ENCODE measurements around the gene SPNS2. TPM values are rescaled to one million over a fixed set of nuclear protein-coding genes. Genes with fewer than 3 reads are reported as not detected.

SPNS2 gene
- total RNA-seq, 1 donor from 2014 or later: 30.0 TPM

DNA sequence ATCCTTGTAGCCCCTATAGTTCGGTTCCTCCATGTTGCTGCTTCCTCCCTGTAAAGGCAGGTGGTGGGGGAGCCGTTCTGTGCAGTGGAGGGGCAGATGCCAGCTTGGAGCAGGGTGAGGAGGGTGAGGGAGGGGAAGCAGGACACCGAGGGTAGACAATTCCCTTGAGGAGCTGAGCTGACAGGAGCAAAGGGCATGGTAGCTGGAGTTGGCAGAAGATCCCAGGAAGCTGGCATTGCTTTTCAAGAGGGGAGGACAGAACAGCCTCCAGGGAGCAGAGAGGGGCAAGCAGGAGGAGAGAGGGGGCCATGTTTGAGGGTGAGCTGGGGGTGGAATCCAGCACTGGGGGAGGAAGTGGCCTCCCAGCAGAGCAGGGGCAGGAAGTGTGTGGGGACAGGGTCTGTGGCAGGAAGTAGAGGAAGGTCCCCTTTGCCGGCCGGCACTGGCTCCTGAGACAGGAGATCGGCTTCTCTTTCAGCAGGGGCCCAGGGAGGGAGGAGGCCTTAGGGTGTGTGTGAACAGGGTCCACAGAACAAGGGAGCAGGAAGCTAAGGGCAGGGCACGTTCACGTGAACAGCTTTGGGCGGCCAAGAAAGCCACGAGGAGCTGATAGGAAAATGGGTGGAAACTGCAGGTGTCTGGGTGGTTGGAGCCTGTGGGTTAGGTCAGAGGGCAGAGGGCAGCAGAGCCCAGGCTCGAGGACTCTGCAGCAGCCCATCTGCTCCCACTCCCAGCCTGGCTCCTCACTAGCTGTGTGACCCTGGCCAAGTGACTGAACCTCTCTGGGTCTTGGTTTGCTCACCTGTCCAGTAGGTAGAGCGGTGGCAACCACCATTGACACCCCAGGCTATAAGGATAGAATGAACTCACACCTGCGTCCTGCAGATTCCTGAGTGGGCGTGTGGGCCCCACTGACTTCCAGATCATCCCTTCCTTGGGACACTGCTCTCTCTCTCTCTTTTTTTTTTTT is 17.5 kb upstream of the SPNS2 start:
- no peak for DNase-seq (ENCODE audit: low spot score)

DNA sequence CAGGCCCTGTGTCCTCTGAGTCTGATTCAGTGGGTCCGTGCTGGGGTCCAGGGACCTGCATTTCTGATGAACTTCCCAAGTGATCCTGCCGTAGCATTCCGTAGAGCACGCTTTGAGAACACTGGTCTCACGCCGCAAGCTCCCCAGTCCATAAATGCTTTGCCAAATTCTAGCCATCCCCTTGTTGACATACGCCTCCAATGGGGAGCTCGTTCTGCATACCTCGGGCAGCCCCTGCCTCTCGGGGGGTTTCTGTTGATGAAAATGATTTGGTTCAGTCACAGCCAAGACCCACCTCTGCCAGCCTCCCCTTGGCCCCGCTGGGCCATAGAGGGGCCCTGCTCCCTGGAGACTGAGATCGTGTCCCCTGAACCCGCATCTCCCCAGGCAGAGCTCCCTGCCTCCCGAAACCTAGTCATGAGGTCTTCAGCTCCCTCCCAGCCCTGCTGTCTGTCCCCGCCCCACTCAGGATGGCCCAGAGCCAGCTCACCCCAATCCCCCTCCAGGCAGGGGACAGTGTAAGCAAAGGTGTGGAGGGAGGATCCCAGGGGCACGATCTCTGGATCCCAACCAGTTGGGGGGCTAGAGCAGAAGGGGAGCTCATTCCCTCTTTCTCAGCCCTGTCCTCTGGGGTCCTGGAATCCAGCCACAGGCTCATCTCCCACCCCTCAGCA is 16.2 kb upstream of the SPNS2 start:
- DNase-seq (ENCODE audit: low spot score): no peak

DNA sequence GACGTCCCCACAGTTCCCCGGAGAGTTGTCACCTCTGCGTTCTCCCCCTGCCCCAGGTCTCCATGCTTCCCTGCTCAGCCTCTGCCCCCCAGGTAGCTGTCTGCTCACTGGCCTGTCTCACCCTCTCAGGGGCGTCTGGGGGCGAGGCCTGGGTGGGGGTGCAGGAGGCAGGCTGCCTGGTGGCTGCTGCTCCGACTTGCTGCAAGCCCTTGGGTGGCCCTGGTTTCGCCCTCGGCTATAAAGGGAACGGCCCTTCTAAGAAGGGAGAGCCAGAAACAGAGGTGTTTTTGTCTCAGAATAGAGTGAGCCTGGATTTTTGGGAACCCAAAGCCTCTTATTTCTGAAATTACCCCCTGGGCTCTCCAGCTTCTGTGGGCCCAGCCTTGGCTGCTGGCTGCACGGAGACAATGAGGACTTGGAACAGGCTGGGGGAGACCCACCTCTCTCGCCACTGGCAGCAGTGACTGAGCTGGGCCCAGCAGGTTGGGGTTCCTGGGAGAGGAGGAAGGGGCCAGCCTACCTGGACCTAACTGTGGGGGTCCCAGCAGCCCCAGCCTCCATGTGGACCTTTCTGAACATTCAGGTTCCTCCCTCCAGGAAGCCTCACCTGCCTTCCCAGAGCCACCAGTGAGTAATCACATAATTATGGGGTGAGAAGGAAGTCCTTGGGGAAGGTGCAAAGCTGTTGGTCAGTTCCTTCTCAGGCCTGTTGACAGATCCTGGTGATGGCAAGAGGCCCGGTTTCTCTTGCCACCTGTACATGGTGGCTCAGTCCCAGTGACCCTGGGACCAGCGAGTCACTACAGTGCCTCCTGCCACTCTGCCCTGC is 15.5 kb upstream of the SPNS2 start:
- DNase-seq (ENCODE audit: low spot score): no peak

DNA sequence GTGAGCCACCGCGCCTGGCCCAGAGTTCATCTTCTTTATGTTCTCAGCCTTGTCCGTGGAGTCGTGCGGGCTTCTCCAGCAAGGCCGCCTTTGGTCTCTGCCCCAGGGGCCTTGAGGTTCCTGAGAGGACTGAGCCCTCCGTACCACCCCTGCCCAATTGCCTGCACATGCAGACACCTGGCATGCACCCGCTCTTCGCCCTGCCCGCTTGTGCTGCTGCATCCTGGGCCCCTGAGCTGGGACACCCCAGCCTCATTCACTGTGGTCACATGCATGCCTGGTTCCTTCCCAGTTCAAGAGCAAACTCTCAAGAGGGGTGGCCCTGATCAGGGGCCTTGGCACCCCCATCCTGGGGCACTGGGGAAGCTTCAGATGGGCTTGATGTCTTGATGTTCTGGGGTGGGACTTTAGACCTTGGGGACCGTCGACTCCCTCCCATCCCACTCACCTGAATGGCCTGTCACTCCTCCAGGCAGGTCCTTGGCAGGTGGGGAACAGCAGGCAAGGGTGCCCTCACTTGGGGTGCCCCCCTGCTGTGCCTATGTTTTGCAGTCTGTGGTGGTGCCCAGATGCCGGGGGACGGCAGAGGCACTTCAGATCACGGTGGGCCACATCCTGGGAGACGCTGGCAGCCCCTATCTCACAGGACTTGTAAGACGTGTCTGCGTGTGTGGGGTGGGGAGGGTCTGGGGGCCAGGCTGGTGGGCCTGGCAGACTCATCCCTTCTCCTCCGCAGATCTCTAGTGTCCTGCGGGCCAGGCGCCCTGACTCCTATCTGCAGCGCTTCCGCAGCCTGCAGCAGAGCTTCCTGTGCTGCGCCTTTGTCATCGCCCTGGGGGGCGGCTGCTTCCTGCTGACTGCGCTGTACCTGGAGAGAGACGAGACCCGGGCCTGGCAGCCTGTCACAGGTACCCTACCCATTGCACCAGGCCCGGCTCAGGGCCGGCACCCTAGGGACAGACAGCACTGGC is 12.7 kb upstream of the SPNS2 start:
- no peak for DNase-seq (ENCODE audit: low spot score)

DNA sequence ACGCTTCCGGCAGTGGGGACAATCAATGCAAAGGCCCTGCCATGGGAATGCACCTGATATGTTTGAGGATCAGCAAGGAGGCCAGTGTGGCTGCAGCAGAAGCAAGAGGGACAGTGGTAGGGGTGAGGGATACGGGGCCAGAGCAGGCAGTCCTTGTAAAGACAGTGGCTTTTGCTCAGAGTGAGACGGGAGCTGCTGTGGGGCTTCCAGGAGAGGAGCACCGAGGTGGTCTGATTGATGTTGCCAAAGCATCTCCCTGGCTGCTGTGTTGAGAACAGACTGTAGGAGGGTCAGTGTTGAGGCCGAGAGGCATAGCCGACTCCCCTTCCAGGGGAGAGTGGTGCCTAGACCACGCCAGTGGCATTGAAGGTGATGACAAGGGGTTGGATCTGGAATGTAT is 11.4 kb upstream of the SPNS2 start:
- DNase-seq (ENCODE audit: low spot score): no peak

DNA sequence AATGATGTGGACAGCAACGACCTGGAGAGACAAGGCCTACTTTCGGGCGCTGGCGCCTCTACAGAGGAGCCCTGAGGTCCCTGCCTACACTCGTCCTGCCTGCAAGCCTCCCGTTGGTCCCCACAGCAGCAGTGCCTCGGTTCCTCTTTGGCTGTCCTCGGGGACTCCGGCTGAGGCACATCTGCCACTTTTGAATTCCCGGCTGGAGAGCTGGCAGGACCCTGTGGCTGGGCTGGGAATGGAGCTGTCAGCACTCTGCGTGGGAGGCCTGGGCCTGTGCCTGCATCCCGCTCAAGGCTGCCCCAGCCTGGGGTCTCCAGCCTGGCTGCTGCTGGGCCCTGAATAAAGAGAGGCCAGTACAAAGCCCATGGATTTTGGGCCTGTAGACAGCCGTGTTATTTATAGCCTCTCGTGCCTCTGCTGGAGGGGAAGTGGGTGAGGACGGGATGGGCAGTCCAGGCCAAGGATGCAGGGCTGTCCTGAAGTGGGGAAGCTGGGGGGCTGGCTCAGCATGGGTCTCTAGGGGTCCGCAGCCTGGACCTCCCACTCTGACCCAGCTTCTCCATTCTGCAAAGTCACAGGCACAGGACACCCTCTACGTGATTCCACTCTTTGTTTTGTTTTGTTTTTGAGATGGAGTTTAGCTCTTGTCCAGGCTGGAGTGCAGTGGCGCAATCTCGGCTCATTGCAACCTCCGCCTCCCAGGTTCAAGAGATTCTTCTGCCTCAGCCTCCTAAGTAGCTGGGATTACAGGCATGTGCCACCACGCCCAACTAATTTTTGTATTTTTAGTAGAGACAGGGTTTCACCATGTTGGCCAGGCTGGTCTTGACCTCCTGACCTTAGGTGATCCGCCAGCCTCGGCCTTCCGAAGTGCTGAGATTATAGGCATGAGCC is 10.6 kb upstream of the SPNS2 start:
- no peak for DNase-seq (ENCODE audit: low spot score)

DNA sequence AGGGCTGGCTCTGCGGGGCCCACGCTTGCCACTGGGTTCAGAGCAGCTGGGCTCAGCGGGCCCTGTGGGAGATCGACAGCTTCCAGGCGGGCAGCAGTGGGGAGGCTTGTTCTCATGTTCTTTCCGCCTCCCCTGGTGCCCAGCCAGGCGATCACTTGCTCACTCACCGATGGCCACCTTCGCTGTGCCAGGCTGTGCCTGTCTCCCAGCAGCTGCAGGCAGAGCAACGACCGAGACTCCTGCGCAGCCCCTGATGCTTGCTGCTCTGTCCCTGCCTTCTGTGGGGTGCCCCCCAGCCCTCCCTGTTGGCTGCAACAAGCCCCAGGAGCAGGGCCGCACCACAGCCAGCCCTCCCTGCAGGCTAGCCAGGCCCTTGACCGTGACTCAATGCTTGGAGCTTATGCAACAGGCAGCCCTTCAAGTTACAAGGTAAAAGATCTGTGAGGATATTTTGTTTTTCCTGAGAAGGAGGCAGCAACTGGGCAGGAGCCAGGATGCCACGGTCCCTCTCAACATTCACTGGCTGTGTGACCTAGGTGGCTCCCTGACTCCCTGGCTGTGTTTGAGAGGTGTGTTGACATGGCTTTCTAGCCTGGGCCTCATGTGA is 9.6 kb upstream of the SPNS2 start:
- no peak for DNase-seq (ENCODE audit: low spot score)

DNA sequence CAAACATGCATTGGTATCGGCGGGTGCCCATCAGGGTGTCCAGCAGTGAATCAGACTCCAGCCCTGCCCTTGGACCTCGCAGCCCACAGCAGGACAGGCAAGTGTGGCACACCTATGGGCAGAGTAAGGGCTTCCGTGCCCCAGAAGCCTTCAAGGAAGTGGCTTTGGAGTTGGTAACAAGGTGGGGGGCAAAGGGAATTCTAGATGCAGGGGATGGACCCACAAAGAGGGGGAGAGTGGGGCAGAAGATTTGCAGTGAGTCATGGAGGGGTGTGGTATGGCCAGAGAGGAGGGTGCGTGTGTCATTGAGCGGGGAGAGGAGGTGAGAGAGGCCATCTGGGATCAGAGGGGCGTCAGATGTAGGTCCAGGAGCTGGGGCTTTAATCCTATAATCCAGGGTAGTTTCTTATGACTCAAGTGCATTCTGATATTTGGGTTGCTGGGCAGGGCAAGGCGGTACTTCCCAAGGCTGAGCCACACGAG is 8.5 kb upstream of the SPNS2 start:
- no peak for DNase-seq (ENCODE audit: low spot score)

DNA sequence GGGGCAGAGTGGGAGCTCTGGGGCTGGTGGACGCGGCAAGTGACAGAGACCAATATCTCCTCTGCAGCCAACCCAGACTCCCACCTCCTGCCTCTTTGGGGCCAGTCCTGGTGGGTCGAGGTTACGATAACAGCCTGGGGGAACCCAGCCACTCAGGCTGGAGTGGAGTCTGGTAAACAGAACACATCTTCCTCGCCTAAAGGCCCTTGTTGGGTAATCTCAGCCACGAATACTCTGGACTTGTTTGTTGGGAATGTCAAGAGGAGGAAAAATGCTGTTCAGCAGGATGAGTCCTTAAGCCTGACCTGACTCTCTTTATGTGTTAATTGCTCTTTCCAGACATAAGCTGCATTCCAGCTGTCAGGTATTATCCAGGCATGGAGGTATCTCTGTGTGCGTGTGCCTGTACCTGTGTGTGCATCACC is 8.0 kb upstream of the SPNS2 start:
- DNase-seq (ENCODE audit: low spot score): no peak

DNA sequence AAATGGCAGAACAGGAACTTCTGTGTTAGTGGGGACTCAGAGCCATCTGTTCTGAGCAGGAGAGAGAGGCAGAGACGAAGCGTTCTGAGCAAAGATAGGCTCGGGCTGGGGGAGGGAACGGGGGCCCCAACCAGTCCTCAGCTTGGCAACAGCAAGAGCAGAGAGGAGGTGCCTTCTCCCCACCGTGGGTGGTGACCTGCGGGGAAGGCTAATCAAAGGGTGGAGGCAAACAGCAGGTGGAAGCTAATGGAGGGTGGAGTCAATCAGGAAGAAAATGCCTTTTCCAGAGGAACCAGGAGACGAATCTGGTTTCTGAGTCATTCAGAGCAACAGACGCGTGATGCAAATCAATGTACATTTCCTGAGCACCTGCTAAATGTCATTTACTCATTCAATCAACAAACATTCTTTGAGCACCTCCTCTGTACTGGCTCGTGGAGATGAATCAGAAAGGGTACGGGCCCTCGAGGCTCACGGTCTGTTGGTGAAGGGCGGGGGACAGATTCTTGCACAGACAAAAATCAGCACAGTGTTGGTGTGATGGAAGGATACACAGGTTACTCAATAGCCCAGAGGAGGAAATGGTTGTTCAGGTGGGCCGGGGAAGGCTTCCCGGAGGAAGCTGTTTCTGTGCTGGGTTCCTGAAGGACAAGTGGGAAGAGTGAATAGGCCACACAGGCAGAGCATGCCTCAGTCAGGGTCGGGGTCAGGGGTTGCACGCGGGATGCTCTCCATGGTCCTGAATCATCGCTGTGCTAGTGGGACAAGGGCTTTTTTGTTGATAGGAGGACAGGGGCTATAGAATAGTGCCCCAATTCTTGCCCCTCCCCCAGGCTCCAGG is 5.7 kb upstream of the SPNS2 start:
- DNase-seq (ENCODE audit: low spot score): no peak

DNA sequence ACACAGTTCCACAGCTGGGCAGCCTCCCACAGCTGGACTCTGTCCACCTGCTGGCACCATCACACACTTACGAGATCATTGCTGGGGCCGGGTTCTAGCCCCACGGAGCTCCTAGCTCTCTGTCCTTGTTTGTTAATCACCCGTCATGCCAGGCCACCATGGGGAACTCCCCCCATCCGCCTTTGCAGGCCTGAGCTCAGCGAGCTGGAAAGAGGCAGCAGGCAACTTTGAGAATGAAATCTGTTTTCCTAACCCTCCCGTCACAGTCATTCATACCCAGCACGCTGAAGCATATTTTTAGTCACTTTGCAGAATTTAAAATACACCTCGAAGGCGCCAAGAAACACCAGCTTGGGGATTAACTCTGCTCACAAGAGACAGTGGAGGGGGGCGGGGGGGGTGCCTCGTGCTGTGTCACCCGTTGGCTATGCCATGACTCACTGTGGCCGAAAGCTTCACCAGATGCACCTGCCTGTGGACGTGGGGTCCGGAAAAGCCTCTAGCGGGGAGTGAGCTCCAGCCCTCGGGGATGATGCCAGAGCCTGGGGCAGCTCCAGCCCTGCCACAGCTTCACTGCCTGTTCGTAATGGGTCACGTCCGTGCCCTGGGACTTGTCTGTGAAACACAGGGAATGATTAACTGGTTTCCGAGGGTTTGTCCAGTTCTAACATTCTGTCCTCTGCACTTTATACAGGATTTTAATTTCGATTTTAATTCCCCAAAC is 1.4 kb upstream of the SPNS2 start:
- no peak for DNase-seq (ENCODE audit: low spot score)

DNA sequence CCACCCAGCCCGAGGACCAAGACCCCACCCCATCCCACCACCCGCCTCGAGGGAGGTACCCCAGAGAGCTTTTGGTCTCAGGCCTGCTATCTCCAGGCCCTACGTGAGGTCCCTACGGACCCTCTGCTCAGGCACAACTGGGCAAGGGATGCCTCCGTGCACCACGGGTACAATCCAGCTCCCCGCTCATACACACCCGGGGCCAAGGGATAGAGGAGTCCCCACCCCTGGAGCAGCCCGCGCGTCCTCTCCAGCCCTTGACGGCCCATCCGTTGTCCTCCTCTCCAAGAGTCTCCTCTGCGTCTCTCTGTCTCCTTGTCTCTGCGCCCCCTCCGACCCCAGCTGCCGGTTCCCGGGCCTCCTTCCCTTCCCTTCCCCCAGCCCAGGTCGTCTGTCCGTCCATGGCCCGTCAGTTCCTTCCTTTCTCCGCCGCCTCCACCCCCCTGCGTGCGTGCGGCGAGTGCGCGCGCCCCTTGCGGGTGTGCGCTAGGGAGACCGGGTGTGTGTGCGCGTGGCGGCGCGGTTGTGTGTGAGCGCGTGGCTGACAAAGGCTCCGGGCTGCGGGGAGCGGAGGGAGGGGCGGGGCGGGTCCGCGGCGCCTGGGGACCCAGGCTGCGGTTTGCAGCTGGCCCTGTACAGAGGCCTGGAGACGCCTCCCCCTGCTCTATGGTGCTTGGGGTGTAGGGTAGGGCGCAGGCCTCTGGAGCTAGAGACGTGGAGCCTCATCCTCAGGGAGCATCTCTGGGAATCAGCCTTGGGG is 930 bp downstream of the SPNS2 start:
- DNase-seq (ENCODE audit: low spot score): no peak

DNA sequence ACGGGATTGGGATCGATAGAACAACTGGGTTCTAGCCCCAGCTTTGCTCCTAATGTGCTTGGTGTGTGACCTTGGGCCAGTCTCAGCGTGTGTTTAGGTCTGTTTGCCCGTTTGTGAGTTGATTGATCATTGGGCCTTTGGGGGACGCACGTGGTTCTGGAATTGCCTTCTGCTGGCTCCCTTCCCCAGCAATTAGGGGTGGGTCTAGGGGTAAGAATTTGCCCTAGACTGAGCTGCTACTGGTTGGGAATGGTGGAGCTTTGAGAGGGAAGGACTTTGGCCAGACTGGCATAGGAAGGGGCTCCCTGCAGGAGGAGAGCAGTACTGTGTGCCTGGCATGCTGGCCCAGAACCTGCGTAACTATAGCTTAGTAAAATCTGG is 1.5 kb downstream of the SPNS2 start:
- no peak for DNase-seq (ENCODE audit: low spot score)

DNA sequence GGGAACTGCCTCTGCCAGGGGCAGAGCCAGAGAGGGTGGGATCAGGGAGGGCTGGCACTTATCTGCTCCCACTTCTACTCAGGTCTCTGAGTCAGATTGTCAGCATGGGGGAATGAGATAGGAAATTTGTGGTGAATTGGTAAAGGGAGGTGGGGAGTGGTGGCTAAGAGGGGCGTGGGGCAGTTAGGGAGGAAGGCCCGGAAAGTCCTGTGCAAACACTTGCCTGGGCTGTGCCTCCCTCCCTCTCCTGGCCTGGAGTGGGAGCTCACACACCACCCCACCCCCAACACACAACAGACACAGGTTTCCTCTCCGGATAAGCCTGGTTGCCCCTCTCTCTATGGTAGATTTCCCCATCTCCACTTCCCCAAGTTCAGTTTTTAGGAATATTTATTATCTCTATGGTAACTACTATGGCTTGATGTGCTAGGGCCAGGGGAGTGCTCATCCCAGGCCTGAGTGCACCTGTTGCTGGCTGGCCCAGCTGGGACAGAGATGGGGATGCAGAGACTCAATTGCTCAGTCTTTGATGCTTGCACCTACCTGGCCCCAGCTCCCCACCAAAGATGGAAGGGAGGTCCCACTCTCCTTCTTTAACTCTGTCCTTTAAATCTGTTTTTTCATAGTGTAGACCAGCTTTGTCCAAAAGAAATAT is 2.7 kb downstream of the SPNS2 start:
- no peak for DNase-seq (ENCODE audit: low spot score)

DNA sequence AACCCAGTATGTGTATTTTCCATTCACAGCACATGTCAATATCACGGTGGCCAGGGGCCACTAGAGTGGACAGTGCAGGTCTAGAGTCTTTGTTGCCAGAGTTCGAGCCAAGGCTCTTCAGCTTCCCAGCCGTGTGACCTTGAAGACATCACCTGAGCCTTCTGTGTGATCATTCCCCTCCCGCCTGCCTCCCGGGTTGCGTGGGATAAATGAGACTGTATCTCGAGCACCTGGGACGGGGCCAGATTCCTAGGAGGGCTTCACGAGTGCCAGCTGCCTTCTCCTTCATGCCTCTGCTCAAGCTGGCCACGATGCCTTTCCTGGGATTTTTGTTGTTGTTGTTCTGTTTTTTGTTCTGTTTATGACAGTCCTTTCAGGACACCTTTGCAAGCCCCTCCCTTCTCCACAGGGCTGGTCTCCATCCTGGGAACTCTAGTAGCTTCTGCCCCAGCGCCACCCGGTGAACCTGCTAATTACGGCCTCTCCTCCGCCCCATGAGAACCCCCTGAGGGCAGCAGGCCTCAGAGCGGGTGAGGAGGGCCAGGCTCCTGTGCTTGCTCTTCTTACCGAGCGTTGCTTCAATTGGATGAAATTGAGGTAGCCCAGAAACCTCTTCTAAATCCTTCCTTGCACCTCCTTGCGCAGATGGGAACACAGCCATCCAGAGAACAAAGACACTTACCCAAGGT is 3.9 kb downstream of the SPNS2 start:
- no peak for DNase-seq (ENCODE audit: low spot score)

Data from ureter (tissue), 1 donor.